ENCODE results near the gene EIF3L.
"Not testable (repeated sequence)": the region's sequence is repeated elsewhere in the genome, so short reads cannot be mapped to it uniquely, and the experiment has no call there.

Gene EIF3L

DNA sequence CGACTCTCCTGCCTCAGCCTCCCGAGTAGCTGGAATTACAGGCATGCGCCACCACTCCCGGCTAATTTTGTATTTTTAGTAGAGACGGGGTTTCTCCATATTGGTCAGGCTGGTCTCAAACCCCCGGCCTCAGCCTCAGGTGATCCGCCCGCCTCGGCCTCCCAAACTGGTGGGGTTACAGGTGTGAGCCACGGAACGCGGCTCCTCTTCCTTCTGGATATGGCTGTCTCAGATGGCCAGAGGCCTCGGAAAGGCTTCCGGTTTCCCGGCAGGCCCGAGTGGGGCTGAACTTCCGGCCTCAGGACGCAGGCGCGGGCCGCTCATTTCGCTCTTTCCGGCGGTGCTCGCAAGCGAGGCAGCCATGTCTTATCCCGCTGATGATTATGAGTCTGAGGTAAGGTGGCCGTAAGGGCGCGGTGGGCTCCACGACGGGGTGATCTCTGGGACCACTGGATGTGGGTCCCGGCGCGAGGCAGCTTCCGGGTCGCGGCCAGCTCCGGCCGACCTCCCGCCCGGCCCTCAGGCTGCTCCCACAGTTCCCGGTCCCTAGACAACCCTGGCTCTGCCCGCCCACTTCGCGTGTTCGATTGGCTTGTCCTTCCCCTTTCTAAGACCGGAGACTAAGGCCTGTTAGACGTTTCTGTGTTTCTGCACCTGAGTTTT, at the start of gene EIF3L:
EIF3L (plus strand) TSS at position 331 of the 663 bp plus-strand sequence; CDS start at position 362, 31 bp downstream.
- no peak for DNase-seq

DNA sequence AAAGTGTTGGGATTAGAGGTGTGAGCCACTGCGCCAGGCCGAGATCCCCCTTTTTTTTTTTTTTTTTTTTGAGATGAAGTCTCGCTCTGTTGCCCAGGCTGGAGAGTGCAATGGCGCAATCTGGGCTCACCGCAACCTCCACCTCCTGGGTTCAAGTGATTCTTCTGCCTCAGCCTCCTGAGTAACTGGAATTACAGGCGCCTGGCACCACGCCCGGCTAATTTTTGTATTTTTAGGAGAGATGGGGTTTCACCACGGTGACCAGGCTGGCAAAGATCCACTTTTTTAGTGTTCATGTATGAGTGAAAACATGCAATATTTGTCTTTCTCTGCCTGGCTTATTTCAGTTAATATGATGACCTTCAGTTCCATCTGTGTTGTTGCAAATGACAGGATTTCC, 49.2 kb upstream of the EIF3L start:
- not testable (repeated sequence) for DNase-seq

DNA sequence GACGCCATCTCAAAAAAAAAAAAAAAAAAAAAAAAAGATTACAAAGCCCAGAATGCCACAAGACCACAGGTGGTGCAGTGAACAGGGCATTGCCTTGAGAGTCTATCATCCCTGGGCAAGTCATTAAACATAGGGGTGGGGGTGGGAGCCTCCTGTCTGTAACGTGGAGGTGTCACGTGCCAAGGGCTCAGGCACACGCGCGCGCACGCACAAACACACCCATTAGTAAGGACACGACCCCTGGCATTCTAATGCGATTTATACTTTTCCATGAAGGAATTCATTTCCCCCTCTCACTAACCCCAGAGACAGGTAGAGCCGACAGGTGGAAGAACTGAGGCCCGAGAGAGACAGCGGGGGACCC, 47.3 kb upstream of the EIF3L start:
- DNase-seq, result no peak

DNA sequence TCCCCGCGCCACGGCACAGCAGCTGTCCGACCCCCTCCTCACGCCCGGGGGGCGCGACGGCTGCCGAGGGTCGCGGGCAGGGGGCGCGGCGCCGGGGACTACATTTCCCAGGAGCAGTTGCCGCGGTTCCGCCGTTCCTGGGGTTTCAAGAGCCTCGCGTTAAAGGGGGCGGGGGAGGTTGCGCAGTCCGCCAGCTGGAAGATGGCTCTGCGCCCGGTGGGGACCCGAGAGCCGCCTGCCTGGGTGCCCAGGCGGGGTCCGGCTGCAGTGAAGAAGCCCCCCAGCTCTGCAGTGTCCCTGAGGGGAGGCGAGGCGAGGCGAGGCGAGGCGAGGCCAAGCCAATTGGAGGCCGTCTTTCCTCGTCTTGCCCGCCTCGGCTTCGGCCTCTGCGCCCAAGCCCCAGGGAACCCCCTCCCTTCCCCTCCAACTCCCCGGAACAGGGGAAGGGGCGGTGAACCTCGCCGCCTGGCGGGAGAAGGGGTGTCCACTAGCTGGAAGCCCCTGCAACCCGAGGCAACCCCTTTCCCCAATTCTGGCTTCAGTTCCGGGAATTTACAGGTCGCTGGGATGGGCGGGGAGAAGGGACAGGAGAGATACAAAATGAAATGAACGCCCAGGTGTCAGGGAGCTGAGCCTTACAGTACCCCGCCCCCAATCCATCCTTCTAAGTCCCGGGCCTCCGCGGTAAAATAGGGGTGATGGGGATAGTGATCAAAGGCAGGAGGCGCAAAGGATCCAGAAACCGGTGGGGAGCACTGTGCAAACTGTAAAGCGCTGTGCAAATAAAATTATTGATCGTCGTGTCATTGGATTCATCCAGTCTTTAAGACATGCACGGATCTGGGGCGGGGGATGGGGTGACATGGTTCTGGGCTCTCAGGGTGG, 46.7 kb upstream of the EIF3L start:
- DNase-seq, result no peak

DNA sequence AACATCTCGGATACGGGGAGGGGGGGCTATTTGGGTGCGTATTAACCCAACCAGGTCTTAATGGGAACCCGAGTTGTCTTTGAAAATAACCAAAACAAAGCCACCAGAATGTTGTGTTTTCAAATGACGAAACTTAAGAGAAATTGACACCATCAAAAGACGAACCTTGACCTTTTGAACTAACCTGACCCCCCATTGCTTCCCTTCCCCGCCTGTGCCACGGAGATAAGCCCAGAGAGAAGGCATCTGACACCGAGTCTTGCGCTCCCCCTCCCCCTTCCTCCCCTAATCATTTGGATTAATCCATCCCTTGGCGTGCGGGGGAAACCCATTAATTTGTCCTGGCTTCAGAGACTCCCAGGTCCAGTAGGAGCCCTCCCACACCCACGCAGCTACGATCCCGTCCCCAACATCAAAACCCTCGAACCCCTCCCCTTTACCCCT, 46.0 kb upstream of the EIF3L start:
- DNase-seq, result no peak

DNA sequence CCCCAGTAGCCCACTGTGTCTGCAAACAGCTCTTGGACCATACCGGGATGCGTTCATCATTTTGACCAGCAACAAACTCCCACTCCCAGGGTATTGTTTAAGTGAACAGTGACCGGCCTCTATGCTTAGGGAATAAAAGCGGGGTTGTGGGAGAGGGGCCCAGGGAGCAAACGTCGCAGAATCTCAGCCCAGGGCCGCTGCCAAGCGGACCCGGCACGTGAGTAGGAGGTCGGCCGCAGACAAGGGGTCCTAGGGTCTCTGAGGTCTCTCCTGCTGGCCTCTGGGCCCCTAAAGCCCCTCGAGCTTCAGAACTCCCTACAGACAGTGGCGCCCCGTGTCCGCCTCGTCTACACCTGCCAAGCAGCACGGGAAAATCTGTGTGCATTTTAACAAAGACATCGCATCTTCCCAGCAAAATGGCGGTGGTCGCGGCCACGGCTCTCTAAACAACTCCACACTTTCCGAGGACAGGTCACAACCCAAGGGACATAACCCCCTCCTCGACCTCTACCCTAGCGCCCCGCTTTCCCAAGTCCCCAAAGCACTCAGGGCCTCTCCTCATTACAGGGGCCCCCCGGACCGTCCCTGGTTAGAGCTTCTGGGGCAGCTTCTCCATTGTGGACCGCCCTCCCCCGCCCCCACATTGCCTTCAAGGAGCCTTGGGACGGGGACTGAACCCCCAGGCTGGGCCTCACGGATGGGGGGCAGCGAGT, 45.4 kb upstream of the EIF3L start:
- DNase-seq, result no peak

DNA sequence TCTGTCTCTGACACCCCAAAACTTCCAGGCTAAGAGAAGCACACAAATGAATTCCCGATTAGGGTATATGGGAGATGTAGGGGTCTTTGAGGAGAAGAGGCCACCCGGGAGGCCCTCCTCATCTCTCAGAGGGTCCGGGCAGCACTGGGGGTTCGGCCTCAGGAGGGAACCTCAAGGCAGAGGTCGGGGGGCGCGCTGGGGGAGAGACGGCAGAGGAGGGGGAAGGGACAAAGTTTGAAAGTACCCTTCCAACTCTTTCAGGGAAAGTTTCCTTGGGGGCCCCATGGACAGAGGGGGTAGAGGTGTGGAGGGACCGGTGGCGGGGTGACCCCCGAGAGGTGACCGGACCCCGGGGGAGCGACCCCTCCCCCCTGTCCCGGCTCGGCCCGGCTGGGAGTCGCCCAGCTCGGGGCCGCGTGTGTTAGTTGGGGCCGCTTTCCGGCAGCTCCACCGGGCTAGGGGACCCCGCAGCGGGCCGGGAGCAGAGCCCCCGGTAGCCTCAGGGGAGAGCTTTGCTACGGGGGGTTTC, 44.8 kb upstream of the EIF3L start:
- DNase-seq, result no peak

DNA sequence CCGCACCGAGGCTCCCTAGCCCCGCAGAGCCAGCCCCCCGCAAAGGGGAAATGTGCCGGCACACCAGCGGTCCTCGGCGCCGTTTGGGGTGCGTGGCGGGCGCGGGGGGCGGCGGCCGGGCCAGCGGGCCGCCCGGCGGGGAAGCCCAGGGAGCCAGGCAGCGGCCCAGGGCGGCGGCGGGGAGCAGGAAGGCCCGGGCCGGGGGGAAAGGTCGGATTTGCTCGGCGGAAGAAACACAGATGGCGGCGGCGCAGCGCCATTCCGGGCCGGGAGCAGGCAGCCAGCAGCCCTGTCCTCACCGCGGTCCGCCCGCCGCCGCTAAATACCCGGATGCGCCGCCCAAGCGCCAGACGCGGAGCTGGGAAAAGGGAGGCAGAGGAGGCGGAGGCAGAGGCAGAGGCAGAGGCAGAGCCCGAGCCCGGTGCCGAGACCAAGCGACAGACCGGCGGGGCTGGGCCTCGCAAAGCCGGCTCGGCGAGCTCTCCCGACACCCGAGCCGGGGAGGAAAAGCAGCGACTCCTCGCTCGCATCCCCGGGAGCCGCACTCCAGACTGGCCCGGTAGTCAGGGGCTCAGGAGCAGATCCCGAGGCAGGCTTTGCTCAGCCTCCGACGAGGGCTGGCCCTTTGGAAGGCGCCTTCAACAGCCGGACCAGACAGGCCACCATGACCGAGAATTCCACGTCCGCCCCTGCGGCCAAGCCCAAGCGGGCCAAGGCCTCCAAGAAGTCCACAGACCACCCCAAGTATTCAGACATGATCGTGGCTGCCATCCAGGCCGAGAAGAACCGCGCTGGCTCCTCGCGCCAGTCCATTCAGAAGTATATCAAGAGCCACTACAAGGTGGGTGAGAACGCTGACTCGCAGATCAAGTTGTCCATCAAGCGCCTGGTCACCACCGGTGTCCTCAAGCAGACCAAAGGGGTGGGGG, 44.1 kb upstream of the EIF3L start:
- peak; percentile 31 for DNase-seq

DNA sequence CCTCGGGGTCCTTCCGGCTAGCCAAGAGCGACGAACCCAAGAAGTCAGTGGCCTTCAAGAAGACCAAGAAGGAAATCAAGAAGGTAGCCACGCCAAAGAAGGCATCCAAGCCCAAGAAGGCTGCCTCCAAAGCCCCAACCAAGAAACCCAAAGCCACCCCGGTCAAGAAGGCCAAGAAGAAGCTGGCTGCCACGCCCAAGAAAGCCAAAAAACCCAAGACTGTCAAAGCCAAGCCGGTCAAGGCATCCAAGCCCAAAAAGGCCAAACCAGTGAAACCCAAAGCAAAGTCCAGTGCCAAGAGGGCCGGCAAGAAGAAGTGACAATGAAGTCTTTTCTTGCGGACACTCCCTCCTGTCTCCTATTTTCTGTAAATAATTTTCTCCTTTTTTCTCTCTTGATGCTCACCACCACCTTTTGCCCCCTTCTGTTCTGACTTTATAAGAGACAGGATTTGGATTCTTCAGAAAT, 43.4 kb upstream of the EIF3L start:
- DNase-seq, result no peak

DNA sequence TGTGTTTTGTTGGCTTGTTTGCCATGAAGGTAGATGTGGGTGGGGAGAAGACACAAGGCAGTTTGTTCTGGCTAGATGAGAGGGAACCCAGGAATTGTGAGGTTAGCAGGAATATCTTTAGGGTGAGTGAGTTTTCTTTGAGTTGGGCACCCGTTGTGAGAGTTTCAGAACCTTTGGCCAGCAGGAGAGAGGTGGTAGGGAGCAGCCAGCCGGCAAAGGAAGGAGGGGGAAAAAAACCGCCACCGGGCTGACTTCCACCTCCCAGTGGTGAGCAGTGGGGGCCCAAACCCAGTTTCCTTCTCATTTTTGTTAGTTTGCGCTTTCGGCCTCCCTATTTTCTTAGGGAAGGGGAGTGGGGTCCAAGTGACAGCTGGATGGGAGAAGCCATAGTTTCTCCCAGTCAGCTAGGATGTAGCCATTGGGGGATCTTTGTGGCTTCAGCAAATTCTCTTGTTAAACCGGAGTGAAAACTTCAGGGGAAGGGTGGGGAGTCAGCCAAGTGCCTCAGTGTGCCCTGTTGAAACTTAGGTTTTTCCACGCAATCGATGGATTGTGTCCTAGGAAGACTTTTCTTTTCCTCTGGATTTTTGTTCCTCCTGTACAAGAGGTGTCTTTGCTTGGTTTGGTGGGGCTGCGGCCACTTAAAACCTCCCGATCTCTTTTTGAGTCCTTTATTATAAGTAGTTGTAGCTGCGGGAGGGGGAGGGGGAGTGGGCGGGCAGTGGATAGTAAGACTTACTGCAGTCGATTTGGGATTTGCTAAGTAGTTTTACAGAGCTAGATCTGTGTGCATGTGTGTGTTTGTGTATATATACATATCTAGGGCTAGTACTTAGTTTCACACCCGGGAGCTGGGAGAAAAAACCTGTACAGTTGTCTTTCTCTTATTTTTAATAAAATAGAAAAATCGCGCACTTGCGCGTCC, 42.5 kb upstream of the EIF3L start:
- DNase-seq, result no peak

DNA sequence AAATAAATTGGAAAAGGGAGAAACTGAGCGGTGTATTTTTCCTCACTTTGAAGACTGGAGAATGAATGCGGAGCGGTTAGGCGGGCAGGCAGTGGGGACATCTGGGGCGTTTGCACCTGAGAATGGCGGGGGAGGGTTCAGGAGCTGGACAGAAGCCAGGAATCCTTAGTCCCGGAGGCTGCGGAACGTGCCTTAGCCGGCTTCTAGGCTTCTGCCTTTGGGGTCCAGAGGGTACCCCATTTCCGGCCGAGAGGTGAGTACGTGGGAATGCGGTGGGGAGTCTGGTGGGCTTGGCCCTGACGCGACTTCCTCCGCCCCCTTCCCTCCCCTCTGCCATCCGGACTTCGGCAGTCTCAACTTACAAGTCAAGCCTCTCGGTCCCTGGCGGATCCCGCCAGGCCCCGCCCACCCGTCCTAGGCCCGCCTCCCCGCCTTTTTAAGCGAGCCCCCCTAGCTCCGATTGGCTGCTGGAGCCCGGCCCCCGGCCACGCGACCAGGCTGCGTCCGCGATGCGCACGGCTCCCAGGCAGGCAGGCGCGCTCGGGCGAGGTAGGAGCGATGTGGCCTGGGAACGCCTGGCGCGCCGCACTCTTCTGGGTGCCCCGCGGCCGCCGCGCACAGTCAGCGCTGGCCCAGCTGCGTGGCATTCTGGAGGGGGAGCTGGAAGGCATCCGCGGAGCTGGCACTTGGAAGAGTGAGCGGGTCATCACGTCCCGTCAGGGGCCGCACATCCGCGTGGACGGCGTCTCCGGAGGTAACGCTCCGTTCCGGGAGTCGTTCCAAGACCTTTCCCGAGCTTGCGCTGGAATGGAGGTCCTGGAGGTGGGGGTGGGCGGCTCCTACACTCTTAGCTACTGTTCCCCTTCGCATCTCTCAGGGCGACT, 41.6 kb upstream of the EIF3L start, which contains the start of gene GCAT:
GCAT (plus strand) TSS at position 525 of the 884 bp plus-strand sequence; CDS start at position 559, 34 bp downstream.
- peak; percentile 67 for DNase-seq

DNA sequence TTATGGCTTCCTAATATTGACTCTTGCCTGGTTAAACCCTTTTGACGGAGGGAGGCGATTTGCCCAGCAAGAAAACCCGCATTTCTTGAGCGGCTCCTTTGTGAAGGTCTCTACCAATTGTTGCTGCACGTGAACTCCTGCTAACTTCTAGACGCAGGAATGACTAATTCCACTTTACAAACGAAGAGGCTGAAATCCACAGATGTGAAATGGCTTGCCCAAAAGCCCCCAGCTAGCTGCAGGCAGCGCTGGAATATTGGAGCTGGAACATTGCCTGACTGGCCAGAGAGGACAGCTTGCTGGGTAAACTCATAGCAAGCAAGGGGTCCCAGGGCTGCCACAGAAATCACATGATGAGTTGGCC, 40.9 kb upstream of the EIF3L start:
- DNase-seq, result no peak

DNA sequence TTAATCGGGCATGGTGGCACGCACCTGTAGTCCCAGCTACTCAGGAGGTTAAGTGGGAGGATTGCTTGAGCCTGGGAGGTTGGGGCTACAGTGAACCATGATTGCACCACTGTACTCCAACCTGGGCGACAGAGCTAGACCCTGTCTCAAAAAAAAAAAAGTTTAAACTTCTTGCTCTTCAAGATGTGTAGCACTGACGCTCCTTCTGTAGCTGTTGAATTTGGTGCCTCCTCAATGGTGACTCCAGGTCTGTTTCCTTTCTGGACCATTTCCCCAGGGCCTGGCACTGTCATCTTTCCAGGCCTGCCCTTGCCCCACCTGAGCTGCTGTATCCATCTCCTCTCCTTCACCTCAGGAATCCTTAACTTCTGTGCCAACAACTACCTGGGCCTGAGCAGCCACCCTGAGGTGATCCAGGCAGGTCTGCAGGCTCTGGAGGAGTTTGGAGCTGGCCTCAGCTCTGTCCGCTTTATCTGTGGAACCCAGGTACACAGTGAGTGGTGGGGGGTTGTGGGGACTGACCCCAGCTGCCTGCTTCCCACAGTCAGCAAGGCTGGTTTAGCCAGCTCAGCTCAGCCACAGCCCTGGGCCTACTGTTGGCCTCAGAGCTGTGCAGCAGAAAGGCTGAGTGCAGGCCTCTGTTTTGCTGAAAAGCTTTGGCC, 39.4 kb upstream of the EIF3L start:
- no peak for DNase-seq

DNA sequence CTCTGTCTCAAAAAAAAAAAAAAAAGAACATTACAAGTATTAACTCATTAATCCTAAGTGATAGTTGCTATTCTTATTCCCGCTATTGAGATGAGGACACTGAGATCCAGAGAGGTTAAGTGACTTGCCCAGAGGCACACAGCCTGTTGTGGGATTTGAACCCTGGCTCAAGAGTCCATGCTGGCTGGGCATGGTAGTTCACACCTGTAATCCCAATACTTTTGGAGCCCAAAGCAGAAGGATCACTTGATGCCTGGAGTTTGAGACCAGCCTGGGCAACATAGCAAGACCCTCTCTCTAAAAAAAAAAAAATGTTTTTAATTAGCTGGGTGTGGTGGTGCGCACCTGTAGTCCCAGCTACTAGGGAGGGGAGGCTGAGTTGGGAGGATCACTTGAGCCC, 37.4 kb upstream of the EIF3L start:
- no peak for DNase-seq

DNA sequence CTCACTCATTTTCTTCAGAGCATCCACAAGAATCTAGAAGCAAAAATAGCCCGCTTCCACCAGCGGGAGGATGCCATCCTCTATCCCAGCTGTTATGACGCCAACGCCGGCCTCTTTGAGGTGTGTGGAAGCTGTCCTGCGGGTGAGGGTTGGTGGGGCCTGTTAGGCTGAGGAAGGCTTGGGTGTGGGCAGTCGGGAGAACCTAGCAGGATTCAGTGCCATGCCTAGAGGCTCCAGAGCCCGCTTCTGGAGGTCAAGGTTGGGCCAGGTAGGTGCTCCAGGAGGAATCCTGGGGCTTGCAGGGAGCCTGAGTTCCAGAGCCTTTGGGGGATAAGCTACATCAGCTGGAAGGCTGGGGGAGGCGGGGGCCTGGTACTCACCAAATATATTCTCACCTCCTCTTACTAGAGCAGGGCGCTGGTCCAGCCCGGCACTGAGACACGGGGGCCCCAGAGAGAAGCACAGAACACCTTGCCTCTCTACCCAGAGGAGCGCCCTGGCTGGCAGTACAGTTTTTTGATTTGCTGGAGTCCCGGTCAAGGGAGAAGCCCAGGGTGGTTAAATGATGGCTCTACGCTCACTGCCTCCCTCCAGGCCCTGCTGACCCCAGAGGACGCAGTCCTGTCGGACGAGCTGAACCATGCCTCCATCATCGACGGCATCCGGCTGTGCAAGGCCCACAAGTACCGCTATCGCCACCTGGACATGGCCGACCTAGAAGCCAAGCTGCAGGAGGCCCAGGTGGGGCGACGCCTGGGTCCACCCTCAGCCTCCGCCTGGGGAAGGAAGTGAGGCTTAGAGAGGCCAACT, 36.1 kb upstream of the EIF3L start:
- no peak for DNase-seq

DNA sequence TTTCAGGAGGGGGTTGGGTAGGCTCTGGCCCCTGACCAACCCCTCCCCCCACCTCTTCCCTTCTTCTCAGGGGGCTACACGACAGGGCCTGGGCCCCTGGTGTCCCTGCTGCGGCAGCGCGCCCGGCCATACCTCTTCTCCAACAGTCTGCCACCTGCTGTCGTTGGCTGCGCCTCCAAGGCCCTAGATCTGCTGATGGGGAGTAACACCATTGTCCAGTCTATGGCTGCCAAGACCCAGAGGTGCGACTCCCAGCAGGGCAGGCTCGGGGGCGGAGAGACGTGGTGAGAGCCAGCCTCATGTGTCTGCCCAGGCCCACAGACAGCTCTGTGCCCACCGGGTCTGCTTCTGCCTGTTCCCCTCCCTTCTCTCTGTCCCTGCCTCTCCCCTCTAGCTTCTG, 33.6 kb upstream of the EIF3L start:
- no peak for DNase-seq

DNA sequence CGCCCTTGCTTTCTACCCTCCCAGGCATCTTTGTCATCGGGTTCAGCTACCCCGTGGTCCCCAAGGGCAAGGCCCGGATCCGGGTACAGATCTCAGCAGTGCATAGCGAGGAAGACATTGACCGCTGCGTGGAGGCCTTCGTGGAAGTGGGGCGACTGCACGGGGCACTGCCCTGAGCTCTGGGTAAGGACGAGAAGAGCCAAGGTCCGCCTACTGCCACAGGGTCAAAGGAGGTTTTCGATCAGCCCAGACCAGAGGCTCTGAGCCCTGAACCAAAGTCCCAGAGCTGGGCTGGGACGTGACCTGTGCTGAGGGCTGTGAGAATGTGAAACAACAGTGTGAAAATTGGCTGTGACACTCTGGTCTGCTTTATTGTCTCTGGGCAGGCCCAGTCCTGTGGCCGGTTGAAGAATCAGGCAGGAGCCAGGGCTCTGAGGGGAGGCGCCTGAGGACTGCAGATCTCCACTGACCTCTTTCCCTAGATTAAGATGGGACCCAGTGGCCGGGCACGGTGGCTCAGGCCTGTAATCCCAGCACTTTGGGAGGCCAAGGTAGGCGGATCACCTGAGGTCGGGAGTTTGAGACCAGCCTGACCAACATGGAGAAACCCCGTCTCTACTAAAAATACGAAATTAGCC, 32.6 kb upstream of the EIF3L start:
- no peak for DNase-seq

Measured in NCI-H187 treated with DMSO at 0.1 percent for 48 hours (cell line).